Measurements from ENCODE around the gene PLCH1. TPM values are rescaled to one million over a fixed set of nuclear protein-coding genes. Genes with fewer than 3 reads are reported as not detected.

PLCH1 gene
- polyA plus RNA-seq, 1 experiment: 0.04 TPM

GRCh38 chr3:155411500-155412223 lies 333.2 kb downstream of the PLCH1 start:
- ChIA-PET CTCF (no interaction called here), POLR2A (no interaction called here)
- DNase-seq (ENCODE audit: low read depth, low spot score): no peak
- no peak overlapping the region for H3K27ac ChIP-seq (ENCODE audit: low read depth, low read length)
- H3K27me3 ChIP-seq (ENCODE audit: control insufficient read depth, insufficient read depth, low read length): no peaks in the 10 kb centered on the region
- H3K4me3 ChIP-seq (ENCODE audit: low read depth, low read length): no peak overlapping the region
- H3K9me3 ChIP-seq (ENCODE audit: control insufficient read depth, insufficient read depth, low read length): no peaks in the 10 kb centered on the region
- TF ChIP-seq, protein P1, sequence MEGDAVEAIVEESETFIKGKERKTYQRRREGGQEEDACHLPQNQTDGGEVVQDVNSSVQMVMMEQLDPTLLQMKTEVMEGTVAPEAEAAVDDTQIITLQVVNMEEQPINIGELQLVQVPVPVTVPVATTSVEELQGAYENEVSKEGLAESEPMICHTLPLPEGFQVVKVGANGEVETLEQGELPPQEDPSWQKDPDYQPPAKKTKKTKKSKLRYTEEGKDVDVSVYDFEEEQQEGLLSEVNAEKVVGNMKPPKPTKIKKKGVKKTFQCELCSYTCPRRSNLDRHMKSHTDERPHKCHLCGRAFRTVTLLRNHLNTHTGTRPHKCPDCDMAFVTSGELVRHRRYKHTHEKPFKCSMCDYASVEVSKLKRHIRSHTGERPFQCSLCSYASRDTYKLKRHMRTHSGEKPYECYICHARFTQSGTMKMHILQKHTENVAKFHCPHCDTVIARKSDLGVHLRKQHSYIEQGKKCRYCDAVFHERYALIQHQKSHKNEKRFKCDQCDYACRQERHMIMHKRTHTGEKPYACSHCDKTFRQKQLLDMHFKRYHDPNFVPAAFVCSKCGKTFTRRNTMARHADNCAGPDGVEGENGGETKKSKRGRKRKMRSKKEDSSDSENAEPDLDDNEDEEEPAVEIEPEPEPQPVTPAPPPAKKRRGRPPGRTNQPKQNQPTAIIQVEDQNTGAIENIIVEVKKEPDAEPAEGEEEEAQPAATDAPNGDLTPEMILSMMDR (IDR thresholded peaks at IDR 0.05; ENCODE audit: low read depth, low read length): no peak

- Histone ChIP-seq H3K27ac (ENCODE audit: low read depth, low read length) (no peak overlapping the region), H3K27me3 (ENCODE audit: control insufficient read depth, insufficient read depth, low read length) (no peaks in the 10 kb centered on the region), H3K9me3 (ENCODE audit: control insufficient read depth, insufficient read depth, low read length) (no peaks in the 10 kb centered on the region), H3K4me3 (ENCODE audit: low read depth, low read length) (no peak overlapping the region)
- ChIA-PET CTCF (no interaction called here), POLR2A (no interaction called here)
- TF ChIP-seq, protein P1 (IDR thresholded peaks at IDR 0.05; ENCODE audit: low read depth, low read length): no peak
- DNase-seq (ENCODE audit: low read depth, low spot score): no peak
Observed at GRCh38 chr3:155409336-155409735, 335.5 kb downstream of the PLCH1 start.

- H3K4me3 ChIP-seq (ENCODE audit: low read depth, low read length): no peak overlapping the region
- no peak for DNase-seq (ENCODE audit: low read depth, low spot score)
- TF ChIP-seq, protein P1 (IDR thresholded peaks at IDR 0.05; ENCODE audit: low read depth, low read length): no peak
- H3K9me3 ChIP-seq (ENCODE audit: control insufficient read depth, insufficient read depth, low read length): no peaks in the 10 kb centered on the region
- H3K27me3 ChIP-seq (ENCODE audit: control insufficient read depth, insufficient read depth, low read length): no peaks in the 10 kb centered on the region
- ChIA-PET CTCF (no interaction called here), POLR2A (no interaction called here)
- no peak overlapping the region for H3K27ac ChIP-seq (ENCODE audit: low read depth, low read length)
Observed at GRCh38 chr3:155407971-155408370, 336.9 kb downstream of the PLCH1 start.

DNA sequence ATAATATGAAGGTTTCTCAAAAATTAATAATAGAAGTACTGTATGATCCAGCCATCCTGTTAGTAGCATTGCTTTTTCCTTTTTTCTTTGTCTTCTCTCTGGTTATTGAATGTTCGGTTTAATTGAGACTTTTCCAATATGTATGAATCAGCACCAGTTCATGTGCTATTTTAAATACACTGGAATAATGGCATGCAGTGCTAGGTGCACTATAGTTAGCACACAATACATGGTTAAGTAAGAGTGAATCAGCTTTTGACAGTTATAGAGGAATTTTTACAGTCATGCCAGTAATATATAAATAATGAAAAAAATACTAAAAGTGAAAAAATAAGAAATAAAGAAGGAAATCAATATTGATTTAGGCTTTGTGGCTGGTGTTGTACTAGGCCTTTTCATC lies 337.5 kb downstream of the PLCH1 start:
- CTCF ChIA-PET: no interaction called here
- DNase-seq (ENCODE audit: low read depth, low spot score): no peak
- POLR2A ChIA-PET: no interaction called here

DNA sequence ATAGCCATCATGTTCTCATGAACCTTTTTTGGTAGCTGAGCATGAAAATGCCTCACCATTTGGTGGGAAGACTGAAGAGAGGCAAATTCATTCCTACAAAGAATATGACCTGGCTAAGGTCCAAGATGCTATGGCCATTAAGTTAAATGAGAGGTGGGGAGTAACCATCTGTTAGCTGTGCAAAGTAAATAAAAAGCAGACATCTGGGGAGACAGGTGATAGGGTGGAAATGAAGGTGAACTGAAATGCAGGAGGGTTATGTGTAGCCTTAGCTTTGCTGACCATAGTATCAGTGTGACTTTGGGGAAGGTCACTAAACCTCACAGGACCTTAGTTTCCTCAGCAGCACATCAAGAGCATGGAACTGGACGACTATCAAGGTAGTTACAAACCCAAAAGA lies 340.4 kb downstream of the PLCH1 start:
- Histone ChIP-seq H3K27me3 (ENCODE audit: control insufficient read depth, insufficient read depth, low read length) (no peaks in the 10 kb centered on the region), H3K4me3 (ENCODE audit: low read depth, low read length) (no peak overlapping the region), H3K9me3 (ENCODE audit: control insufficient read depth, insufficient read depth, low read length) (no peaks in the 10 kb centered on the region), H3K27ac (ENCODE audit: low read depth, low read length) (no peak overlapping the region)
- TF ChIP-seq, protein P1 (IDR thresholded peaks at IDR 0.05; ENCODE audit: low read depth, low read length): no peak
- POLR2A ChIA-PET: no interaction called here
- no peak for DNase-seq (ENCODE audit: low read depth, low spot score)
- CTCF ChIA-PET: no interaction called here

More for the DNA sequence above, 337.5 kb downstream of the PLCH1 start:
- TF ChIP-seq, protein P1 (IDR thresholded peaks at IDR 0.05; ENCODE audit: low read depth, low read length): no peak
- no peaks in the 10 kb centered on the region for H3K9me3 ChIP-seq (ENCODE audit: control insufficient read depth, insufficient read depth, low read length)
- no peak overlapping the region for H3K27ac ChIP-seq (ENCODE audit: low read depth, low read length)
- no peak overlapping the region for H3K4me3 ChIP-seq (ENCODE audit: low read depth, low read length)
- no peaks in the 10 kb centered on the region for H3K27me3 ChIP-seq (ENCODE audit: control insufficient read depth, insufficient read depth, low read length)
